Measurements from ENCODE around the gene ZNF574.
"Not testable (repeated sequence)": the region's sequence is repeated elsewhere in the genome, so short reads cannot be mapped to it uniquely, and the experiment has no call there.

The ZNF574 gene

DNA sequence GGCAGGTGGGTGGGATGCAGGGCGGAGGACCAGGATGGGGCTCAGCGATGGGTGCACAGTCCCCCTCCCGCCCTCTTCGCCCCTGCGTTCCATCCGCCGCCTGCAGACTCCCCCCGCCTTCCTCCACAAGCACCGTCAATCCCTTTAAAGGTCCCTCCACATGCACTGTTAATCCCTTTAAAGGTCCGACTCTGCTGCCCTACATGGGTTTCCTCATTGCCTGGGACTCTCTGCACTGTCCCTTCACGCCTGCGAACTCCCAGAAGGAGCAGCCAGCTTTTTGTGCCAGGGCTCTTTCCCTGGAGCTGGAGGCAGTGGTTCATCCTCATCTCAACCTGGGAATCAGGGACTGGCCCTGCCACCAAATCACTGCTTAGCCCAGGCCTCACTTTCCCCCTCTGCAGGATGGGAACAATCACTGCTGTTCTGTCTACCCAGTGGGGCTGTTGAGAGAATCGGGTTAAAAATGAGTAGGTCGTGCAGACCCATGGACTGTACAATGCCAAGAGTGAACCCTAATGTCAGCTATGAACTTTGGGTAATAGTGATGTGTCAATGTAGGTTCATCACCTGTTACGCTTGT is 20.4 kb downstream of the ZNF574 start:
- no peak for DNase-seq (ENCODE audit: extremely low spot score, insufficient read length, low read depth)
- no peak for FAIRE-seq

DNA sequence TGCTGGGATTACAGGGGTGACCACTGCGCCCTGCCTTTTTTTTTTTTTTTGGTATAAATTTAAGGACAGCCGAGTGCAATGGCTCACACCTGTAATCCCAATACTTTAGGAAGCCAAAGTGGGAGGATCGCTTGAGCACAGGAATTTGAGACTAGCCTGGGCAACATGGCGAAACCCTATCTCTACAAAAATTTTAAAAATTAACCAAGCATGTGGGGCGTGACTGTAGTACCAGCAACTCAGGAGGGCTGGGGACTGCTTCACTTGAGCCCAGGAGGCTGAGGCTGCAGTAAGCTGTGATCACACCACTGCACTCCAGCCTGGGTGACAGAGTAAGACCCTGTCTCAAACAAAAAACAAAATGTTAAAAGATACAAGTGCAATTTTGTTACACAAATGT is 21.5 kb downstream of the ZNF574 start:
- no peak for FAIRE-seq

GRCh38 chr19:42098781-42099180 is 22.8 kb downstream of the ZNF574 start:
- DNase-seq (ENCODE audit: extremely low spot score, insufficient read length, low read depth) (no peak), FAIRE-seq (no peak)

More for the DNA sequence above, 21.5 kb downstream of the ZNF574 start:
- DNase-seq (ENCODE audit: extremely low spot score, insufficient read length, low read depth) = no peak

DNA sequence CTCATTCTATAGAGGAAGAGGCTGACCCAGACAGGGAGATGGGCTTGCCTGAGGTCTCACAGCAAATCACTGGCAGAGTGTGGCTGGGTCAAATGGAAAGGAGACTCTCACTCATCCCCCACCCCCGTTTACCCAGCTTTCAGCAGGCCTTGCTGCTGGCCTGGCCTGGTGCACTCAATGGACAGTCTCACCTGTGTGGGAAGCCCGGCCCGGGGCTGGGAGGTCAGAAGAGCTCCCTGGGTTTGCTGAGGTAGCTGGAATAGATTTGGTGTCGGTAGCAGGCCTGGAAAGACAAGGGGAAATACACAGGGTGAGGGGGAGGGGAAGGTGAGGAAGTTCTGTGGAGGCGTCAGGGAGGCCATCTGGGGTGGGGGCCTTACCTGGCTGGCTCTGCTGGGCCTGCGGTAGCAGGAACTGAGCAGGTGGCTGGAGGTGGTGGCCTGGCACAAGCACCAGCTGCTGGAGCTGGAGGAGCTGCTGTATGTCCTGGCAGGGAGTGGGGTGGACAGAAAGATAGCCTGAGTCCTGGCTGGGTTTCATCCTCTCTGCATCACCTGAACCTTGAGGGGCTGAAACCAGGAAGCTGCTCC is 23.5 kb downstream of the ZNF574 start:
- DNase-seq (ENCODE audit: extremely low spot score, insufficient read length, low read depth) (no peak), FAIRE-seq (no peak)

GRCh38 chr19:42100241-42100640 is 24.3 kb downstream of the ZNF574 start:
- not testable (repeated sequence) for DNase-seq (ENCODE audit: extremely low spot score, insufficient read length, low read depth); FAIRE-seq

DNA sequence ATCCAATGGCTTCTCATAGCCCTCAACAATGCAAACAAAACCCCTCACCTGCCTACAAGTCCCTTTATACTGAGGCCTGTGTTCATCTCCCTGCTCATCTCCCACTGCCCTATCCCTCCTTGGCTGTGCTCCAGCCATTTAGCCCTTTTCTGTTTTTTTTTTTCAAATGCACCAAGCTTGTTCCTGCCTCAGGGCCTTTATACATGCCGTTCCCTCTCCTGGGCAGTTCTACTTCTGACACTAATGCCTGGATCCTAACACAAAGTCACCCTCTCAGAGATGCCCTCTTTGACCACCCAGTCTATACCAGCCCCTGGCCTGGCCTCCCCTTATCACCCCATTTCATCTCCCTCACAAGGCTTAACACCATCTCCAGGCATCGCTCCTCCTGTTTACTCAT is 26.9 kb downstream of the ZNF574 start:
- no peak for FAIRE-seq

DNA sequence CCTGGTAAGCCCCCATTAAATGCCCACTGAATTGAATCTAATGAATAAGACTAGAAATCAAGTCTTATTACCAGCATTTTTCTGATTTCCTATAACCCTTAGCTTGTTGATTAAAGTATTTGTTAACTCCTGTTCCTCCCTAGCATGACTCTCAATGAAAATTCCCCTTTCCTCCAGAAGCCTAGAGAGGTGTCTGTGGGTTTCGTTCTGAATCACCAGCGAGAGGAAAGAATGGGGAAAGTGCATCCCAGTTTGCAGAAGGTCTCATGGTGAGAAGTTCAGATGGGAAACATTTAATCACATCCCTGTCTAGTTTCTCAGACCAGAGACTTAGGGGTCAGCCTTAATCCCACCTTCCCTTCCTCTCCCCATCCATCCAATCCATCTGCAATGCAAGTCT is 29.4 kb downstream of the ZNF574 start:
- DNase-seq (ENCODE audit: extremely low spot score, insufficient read length, low read depth) (no peak), FAIRE-seq (no peak)

More for the DNA sequence above, 26.9 kb downstream of the ZNF574 start:
- DNase-seq (ENCODE audit: extremely low spot score, insufficient read length, low read depth) = no peak

GRCh38 chr19:42108527-42109389 is 32.8 kb downstream of the ZNF574 start:
- DNase-seq (ENCODE audit: extremely low spot score, insufficient read length, low read depth) (peak; percentile 68), FAIRE-seq (peak; percentile 96)

DNA sequence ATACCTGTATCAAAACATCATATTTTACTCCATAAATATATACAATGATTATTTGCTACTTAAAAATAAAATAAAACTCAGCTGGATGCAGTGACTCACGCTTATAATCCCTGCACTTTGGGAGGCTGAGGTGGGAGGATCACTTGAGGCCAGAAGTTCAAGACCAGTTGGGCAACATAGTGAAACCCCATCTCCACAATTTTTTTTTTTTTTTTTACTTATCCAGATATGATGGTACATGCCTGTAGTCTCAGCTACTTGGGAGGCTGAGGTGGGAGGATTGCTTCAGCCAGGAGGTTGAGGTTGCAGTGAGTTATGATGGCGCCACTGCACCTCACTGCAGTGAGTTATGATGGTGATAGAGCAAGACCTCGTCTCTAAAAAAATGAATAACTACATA is 33.9 kb downstream of the ZNF574 start:
- no peak for DNase-seq (ENCODE audit: extremely low spot score, insufficient read length, low read depth)
- no peak for FAIRE-seq

DNA sequence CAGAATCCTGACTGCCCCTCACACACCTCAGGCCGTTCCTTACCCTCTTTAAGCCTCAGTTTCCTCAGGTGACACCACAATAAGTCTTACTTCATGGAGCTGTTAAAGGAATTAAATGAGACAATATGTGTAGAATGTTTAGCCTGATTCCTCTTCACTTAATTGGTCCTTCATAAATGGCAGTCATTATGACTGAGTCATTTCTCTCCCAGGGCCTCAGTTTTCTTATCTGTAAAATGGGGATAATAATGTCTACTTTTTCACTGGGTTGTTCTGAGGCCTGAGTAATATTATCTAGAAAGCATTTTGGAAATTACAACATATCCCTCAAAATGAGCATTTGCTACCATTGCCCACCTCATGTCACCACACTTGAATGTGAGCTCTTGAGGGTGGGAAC is 34.7 kb downstream of the ZNF574 start:
- FAIRE-seq = no peak

GRCh38 chr19:42111384-42111783 is 35.4 kb downstream of the ZNF574 start:
- DNase-seq (ENCODE audit: extremely low spot score, insufficient read length, low read depth) = no peak
- FAIRE-seq = no peak

More for the DNA sequence above, 34.7 kb downstream of the ZNF574 start:
- DNase-seq (ENCODE audit: extremely low spot score, insufficient read length, low read depth) = no peak

DNA sequence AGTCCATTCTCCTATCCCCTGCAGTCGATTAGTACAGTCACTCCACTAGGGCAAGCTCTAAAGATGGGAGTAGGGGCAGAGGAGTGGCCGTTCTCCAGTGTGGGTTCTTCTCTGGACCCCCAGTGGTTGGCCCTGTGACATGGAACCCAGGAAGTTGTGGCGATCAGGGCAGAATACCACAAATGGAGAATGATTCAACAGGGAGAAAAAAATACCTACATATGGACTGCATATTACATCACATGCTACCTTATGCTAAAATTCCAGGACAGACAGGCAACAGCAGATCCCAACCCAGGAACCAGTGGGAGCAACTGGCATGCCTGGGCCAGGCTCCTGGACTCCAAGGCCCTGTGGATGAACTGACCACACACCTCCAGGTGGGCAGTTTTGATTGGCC is 35.8 kb downstream of the ZNF574 start:
- DNase-seq (ENCODE audit: extremely low spot score, insufficient read length, low read depth) = no peak
- FAIRE-seq = no peak

- DNase-seq (ENCODE audit: extremely low spot score, insufficient read length, low read depth) = no peak
- FAIRE-seq = peak; percentile 31
Measured at GRCh38 chr19:42113641-42114348, 37.8 kb downstream of the ZNF574 start.

DNA sequence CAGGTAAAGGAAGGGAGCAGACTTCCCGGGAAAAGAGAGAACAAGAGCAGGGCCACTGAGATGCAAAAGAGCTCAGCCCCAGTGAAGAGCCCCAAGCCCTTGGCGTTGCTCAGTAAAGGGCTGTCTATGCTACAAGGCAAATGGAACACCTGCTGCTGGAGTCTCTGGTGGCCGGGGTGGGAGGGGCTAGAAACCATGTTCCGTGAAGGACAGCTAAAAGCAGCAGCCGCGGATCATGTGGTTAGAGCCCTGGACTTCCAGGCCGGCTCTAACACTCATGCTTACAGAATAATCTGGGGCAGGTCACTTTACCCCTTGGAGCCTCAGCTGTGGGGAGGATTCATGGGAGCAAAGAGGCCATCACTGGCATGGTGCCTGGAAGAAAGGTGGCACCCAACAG is 38.4 kb downstream of the ZNF574 start:
- FAIRE-seq (peak; percentile 94), DNase-seq (ENCODE audit: extremely low spot score, insufficient read length, low read depth) (no peak)

- FAIRE-seq = peak; percentile 46
- no peak for DNase-seq (ENCODE audit: extremely low spot score, insufficient read length, low read depth)
Measured at GRCh38 chr19:42115219-42115618, 39.3 kb downstream of the ZNF574 start.

DNA sequence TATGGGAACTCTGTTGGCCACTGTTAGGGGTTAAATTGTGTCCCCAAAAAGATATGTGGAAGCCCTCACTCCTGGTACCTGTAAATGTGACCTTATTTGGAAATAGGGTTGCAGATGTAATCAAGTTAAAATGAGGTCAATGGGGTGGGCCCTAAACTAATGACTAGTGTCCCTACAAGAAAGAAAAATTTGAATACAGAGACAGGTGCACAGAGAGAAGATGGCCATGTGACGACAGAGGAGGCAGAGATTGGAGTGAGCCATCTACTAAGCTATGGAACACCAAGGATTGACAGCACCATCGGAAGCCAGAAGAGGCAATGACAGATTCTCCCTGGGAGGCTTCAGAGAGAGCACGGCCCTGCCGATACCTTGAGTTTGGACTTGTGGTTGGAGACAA is 39.7 kb downstream of the ZNF574 start:
- no peak for DNase-seq (ENCODE audit: extremely low spot score, insufficient read length, low read depth)
- FAIRE-seq = no peak

GRCh38 chr19:42116308-42117075 is 40.5 kb downstream of the ZNF574 start:
- no peak for FAIRE-seq
- no peak for DNase-seq (ENCODE audit: extremely low spot score, insufficient read length, low read depth)

DNA sequence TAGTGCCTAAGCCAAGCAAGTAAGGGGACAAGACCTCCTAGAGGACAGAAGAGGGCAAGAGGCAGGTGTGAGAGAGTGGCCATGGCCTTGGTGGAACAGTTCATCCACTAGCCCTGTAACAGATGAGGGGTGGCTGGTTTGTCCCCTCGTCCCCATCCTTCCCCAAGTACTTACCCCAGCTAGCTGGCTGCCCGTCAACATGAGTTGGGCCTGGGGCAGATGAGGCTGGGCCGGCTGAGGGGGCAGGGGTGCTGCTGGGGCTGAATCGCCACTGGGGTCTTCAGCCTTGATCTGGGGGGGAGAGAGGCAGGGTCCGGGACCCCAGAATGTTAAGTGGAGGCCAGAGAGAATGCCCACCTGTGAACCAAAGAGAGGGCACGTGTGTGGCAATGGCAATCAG is 41.1 kb downstream of the ZNF574 start:
- DNase-seq (ENCODE audit: extremely low spot score, insufficient read length, low read depth) (no peak), FAIRE-seq (no peak)

- no peak for DNase-seq (ENCODE audit: extremely low spot score, insufficient read length, low read depth)
- no peak for FAIRE-seq
Measured at GRCh38 chr19:42120276-42120980, 44.5 kb downstream of the ZNF574 start.
